Measurements from ENCODE around the gene FHIT.

Gene FHIT

DNA sequence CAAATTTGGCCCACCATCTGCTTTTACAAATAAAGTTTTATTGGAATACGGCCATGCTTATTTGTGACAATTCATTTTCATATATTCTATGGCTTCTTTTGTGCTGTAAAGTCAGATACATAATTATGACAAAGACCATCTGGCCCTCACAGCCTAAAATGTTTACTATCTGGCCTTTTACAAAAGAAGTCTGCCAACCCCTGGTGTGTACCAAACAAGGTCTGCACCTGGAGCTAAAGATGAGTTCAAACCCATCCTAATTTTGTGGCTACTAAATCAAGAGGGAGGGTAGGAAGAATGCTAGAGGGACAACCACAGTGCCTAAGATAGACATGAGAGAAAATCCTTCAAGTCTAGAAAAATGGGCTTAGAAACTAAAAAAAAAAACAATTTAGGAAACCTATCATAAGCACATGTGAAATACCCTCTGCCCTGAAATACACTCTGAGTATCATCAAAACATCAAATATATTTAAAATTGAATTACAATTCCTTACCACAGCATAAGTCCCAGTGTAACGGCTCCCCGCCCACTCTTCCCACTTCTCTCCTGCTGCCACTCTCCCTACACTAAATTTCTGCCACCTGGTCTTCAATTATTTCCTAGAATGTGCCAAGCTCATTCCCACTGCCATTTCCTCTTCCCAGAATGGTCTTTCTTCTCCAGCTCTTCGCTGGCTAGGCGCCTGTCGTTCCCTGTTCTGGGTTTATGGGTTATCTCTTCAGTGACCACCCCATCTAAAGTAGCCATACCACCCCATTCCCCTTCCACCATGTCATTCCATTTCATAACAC lies 1250.7 kb downstream of the FHIT start:
- DNase-seq (ENCODE audit: low read depth, low spot score): no peak

- DNase-seq (ENCODE audit: low read depth, low spot score): no peak
Measured at GRCh38 chr3:59998058-59998457, 1253.2 kb downstream of the FHIT start.

GRCh38 chr3:59997583-59997982 lies 1253.7 kb downstream of the FHIT start:
- no peak for DNase-seq (ENCODE audit: low read depth, low spot score)

DNA sequence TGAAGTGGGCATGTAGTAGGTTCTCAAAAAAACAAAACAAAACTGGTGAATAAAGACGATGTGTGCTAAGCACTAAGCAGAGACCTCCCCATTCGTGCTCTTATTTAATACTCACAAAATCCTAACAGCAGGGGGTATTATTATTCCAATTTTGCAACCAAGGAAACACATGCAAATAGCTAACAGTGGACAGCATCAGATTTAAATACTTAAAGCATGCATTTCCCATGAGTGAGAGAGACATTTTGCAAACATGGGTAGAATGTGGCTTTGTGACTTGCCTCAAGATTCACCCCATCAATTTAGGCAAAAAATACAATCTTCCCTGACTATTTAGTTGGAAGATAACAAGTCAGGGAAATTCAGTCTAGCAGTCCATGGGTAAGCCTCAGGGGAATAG lies 1255.2 kb downstream of the FHIT start:
- DNase-seq (ENCODE audit: low read depth, low spot score): no peak

DNA sequence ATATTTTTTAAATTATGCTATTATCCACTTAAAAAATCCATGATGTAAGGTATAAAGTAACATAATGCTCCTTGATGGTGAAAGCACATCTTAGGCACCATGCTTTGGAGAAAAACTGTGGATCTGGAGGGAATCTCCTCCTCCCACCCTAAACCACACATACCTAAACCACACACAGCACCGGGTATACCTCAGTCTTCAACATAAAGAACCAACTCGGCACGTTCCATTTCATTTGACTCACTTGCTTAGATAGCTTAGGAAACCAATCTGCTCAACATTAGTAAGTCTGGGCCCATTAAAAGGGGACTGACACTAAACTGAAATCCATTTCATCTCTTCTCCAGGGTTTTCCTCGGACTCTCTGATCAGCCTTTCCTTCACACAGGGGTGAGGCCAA lies 1255.7 kb downstream of the FHIT start:
- no peak for DNase-seq (ENCODE audit: low read depth, low spot score)

- no peak for DNase-seq (ENCODE audit: low read depth, low spot score)
Measured at GRCh38 chr3:59994732-59995304, 1256.4 kb downstream of the FHIT start.

- DNase-seq (ENCODE audit: low read depth, low spot score): no peak
Measured at GRCh38 chr3:59992578-59992977, 1258.7 kb downstream of the FHIT start.

GRCh38 chr3:59990915-59991314 lies 1260.3 kb downstream of the FHIT start:
- DNase-seq (ENCODE audit: low read depth, low spot score): no peak

GRCh38 chr3:59982510-59982909 lies 1268.7 kb downstream of the FHIT start:
- DNase-seq (ENCODE audit: low read depth, low spot score): no peak

GRCh38 chr3:59981377-59981776 lies 1269.9 kb downstream of the FHIT start:
- DNase-seq (ENCODE audit: low read depth, low spot score): no peak

GRCh38 chr3:59980576-59980975 lies 1270.7 kb downstream of the FHIT start:
- DNase-seq (ENCODE audit: low read depth, low spot score): no peak

DNA sequence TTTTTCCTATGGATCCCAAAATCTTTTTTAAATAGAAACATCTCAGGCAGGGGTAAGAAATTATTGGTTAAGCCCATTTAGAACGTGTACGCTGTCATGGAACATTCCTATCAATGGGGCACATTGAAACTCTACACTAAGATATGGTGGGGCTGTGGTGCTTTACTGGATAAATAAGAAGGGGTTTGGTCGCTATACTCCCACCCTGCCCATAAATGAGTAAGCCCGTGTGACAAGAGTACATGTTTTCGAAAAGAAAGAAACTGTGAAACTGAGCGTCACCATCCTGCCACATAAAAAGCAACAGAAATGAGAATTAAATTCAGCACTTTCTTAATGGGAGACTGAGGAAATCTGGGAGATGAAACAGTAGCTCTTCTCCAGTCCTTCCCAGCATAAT lies 1271.7 kb downstream of the FHIT start:
- no peak for DNase-seq (ENCODE audit: low read depth, low spot score)

DNA sequence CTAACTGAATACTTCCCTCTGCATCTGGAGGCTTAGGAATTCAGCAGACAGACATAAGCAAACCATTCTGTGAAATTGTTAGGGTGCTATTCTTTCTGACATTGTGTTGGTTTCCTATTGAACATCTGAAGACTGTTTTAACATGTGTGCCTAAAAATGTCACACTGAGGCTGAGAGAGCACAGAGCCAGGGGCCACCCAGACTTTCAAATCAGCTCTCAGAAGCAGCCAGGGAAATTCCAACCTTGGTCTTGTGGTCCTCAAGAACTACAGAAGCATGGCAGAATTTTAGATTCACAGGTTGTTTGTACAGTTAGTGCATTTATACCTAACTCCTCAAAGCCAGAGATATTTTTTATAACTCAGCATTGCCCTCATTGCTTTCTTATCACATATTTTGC lies 1272.3 kb downstream of the FHIT start:
- no peak for DNase-seq (ENCODE audit: low read depth, low spot score)

GRCh38 chr3:59970796-59971195 lies 1280.5 kb downstream of the FHIT start:
- no peak for DNase-seq (ENCODE audit: low read depth, low spot score)

GRCh38 chr3:59970376-59970775 lies 1280.9 kb downstream of the FHIT start:
- DNase-seq (ENCODE audit: low read depth, low spot score): no peak

DNA sequence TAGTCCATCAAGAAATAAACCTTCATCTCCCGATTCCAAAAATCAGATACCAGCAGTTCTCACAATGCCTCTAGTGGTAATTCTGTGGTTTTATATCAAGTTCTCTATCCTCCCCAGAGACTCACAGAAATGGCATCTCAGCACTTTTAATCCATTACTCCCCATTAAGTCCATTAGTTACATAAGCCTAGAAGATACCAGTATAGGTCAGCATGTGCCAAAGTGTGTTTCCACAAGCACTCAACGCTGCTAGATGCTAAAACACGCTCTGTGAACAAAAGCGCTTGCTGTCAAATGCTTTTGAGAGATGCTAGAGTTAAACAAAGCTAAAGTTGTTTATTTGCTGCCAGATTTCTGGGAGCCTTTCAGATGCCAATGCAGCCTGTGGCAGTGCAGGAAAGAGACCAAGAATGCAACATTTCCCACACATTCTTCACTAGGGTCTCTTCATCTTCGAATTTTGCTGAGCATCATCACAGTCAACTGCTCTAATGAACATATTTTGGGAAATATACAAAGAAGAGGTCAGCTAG lies 1282.7 kb downstream of the FHIT start:
- DNase-seq (ENCODE audit: low read depth, low spot score): no peak

GRCh38 chr3:59963676-59964075 lies 1287.6 kb downstream of the FHIT start:
- DNase-seq (ENCODE audit: low read depth, low spot score): no peak

GRCh38 chr3:59957150-59957549 lies 1294.1 kb downstream of the FHIT start:
- DNase-seq (ENCODE audit: low read depth, low spot score): no peak

GRCh38 chr3:59953104-59953503 lies 1298.1 kb downstream of the FHIT start:
- no peak for DNase-seq (ENCODE audit: low read depth, low spot score)

DNA sequence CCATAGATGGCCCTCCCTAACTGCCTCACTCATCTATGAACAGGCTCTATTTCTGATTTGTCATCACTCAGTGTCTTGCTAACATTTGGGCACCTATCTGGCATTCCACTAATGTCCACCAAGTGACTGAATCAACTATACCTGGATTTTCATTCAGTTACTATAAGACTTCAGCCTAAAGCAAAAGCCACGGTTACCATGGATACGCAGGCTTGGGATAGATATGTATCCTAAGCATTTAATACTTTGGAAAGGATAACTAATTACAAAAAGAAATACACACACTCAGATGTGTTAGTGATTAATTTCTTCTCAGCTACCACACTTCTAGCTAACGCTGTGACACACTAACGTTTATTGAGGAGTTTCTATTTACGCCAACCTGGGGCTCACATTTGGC lies 1301.9 kb downstream of the FHIT start:
- no peak for DNase-seq (ENCODE audit: low read depth, low spot score)

GRCh38 chr3:59946401-59946800 lies 1304.9 kb downstream of the FHIT start:
- DNase-seq (ENCODE audit: low read depth, low spot score): no peak

GRCh38 chr3:59940718-59941117 lies 1310.5 kb downstream of the FHIT start:
- no peak for DNase-seq (ENCODE audit: low read depth, low spot score)

GRCh38 chr3:59939826-59940426 lies 1311.3 kb downstream of the FHIT start:
- DNase-seq (ENCODE audit: low read depth, low spot score): no peak
